DMS153 treated with DMSO at 0.1 percent for 48 hours (cell line): ENCODE results near the gene ATOH8.
A peak's percentile ranks its signal among the peaks of the same experiment; 100 is the strongest.

Experiments
- DNase-seq: peaks from one replicate; lab custom pipeline; 2025; ENCODE audit not compliant: unreplicated experiment; lab: John Stamatoyannopoulos, UW

Gene ATOH8

GRCh38 chr2:85769236-85769982, 15.6 kb downstream of the ATOH8 start:
- DNase-seq, result peak; percentile 58

DNA sequence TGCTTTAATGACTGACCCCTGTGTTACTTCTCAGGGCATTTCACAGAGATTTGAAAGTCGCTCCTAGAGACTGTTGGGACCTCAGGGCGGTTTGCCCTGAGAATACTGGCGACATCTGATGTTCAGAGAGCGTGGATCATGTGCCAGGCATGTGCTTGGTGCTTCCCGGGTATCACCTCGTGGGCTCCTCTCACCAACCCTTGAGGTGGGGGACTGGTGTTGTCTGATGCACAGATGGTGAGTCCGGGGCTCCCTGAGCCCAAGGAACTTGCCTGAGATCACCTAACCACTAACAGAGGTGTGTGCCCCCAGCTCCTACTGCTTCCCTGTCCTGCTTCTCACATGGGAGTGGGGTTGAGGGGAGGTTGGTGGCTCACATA, 16.2 kb downstream of the ATOH8 start:
- DNase-seq, result no peak

DNA sequence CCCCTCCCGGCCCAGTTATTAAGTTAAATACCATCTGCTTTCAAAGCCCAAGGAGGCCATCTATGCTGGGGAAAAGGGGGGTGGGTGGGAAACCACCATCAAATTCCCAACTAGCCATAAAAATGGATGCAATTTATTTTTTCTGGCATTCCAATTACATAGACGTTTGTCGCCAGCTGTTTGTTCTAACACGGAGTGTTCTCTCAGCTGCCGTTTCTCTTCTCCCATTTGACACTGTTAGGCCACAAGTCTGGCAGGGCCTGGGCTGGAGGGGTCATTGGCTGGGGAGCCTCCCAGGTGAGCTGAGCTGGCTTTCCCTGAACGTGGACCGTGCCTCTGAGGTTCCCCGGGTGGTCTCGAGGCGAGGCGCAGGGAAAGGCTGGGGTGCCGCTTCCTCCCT, 16.6 kb downstream of the ATOH8 start:
- DNase-seq, result no peak

- no peak for DNase-seq
These were observed 17.1 kb downstream of the ATOH8 start for GRCh38 chr2:85770786-85771409.

GRCh38 chr2:85771486-85771885, 17.7 kb downstream of the ATOH8 start:
- DNase-seq, result no peak

- DNase-seq, result peak; percentile 97
These were observed 18.4 kb downstream of the ATOH8 start for GRCh38 chr2:85772019-85772745.

- DNase-seq, result no peak
These were observed 19.2 kb downstream of the ATOH8 start for GRCh38 chr2:85772841-85773491.

DNA sequence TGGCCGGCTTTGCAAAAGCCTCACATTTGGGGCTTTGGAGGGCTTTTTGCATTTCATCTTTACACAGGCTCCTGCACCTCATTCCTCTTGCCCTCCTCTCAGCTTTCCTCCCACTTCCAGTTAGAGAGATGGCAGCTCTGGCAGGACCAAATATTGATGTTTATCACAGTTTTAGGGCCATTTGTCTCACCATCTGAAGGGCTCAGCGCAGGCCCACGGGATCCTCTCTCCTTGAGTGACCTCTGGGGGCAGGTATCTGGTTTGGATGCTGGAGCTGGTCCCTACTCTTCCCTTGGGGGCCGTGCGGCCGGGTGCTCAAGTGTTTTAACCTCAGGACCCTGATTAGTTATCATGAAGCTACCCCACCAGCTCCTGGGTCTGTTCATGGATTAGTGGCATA, 19.9 kb downstream of the ATOH8 start:
- DNase-seq, result no peak

- no peak for DNase-seq
These were observed 20.6 kb downstream of the ATOH8 start for GRCh38 chr2:85774126-85774978.

- no peak for DNase-seq
These were observed 21.9 kb downstream of the ATOH8 start for GRCh38 chr2:85775406-85776381.

DNA sequence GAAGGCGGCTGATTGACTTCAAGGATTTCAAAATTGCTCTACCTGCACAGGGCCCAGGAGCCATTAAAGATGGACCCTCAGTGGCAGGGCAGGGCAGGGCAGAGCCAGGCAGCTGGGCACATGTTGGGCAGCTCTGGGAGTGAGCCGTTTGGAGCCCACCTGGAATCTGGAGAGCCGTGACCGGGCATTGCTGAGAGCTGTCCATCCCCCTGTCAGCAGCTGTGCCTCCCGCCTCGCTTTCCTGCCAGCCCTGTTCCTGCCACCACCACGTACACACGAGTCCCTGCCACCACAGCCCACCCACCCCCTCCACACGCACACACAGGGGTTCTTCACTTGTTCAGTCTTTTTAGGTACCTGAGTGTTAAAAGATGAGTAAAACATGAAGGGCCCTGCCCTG, 22.9 kb downstream of the ATOH8 start:
- no peak for DNase-seq

DNA sequence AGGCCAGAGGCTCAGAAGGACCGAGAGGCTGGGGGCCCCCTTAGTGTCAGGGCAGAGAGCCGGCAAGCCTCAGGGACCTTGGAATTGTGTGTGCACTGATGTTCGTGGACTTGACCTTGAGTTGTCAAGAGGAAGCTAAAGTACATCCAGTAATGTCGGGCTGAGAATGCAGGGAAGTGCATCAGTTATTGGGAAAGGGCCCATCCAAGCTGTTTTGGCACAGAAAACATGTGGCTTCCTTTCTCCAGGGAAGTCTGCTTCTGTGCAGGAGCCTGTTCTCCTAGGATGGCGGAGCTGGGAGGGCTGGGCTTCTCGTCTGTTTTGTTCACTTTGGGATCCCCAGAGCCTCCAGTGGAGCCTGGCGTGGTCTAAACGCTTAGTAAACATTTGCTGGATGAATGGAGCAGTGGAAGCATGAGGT, 23.7 kb downstream of the ATOH8 start:
- DNase-seq, result no peak

DNA sequence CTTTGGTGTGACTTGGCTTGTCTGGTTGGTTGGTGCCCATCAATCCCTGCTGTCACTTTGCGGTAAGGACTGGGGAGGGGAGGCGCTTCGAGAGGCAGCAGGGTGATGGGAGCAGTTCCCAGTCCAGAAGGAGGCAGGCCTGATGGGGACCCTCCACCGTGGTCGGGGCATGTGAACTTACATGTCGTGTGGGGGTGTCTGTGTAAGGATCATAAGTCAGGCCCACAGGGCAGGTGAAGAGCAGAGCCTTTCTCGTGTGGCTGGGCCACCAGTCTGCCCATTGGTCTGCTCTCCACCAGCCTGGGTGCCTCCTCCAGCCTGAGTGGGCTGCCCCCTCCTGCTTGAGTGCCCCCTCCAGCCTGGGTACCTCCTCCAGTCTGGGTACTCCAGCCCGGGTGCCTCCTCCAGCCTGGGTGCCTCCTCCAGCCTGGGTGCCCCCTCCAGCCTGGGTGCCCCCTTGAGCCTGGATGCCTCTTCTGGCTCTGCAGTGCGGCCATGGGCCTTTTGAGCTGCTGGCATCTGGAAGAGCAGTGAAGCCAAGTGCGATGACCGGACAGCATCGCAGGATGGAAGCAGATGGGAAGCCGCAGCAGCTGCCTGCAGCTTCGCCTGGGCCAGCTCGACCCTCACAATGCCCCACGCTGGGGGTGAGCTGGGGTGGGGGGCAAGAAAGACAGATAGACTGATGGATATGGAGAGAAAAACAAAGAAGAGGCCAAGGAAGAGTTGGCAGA, 25.0 kb downstream of the ATOH8 start:
- DNase-seq, result no peak

DNA sequence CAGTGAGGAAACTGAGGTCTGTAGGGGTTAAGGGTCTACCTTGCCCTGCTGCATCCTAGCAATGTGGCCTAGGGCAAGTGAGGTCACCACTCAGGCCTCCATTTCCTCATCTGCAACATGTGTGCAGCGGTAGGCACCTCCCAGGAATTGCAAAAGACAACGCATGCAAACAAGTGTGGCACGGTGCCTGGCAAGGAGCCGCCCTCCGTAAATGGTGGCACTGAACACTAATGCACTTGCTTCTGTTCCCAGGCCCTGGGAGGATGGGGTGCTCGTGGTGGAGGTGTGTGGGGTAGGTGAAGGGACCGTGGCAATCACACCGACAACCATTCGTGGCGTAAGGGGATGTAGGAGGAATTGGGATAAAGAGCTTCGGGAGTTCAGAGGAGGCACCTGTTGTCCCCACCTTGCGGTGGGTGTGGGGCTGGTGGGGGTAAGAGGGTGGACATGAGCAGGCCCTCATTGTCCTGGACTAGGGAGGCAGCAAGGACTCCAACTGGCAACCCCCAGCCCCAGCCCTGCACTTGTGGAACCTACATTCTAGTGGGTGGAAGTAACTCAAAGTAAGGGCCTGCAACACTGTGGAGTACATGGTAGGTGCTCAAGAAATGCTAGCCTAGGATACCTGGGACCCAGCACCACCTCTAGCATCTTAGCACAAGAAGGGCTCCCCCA, 26.0 kb downstream of the ATOH8 start:
- no peak for DNase-seq

GRCh38 chr2:85780316-85781012, 26.7 kb downstream of the ATOH8 start:
- DNase-seq, result no peak

DNA sequence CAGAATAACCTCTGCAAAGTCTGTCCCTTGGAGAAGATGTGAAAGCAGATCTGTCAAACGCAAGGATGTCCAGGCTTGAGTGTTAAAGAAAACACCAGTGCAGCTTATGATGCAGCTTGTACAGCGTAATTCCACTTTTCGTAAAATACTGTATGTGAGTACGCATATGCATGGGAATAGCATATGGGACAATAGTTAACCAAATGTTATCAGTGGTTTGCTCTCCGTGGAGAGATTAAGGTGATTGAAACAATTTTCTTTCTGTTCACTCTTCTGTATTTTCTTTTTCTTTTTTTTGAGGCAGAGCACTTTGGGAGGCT, 27.2 kb downstream of the ATOH8 start:
- DNase-seq, result no peak

DNA sequence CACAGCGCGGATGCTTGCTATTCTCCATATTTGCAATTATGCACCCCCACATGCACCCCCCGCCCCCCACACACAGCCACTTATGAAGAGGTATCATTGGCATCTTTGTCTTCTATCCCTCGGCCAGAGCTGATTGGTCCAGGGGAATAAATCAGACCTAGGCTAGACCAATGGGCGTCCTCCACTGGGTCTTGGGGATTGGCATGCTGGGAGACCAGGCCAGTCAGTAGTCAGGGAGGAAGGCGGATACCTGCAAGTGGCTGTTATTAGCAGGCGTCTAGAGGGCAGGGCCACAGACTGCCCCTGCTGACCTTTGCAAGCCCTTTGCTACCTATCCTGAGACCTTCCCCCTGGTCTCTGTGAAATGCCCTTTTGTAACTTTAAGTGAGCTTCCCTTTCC, 30.0 kb downstream of the ATOH8 start:
- DNase-seq, result no peak

GRCh38 chr2:85784474-85784986, 30.7 kb downstream of the ATOH8 start:
- no peak for DNase-seq
